Measurements from ENCODE around the gene GREM1. TPM values are rescaled to one million over a fixed set of nuclear protein-coding genes. Genes with fewer than 3 reads are reported as not detected.

The GREM1 gene
- total RNA-seq, 1 experiment from 2014 or later: 0.66 TPM

- no TSS peak for BruUV-seq (replicated peaks)
- ChIA-PET CTCF (interaction anchor here (1.1 to 1.4 kb wide), 2 partner anchors 9 to 285 kb away, joined by 3 to 5 read pairs; no protein-coding TSS in a partner anchor), RAD21 (ENCODE audit: low non-redundant PET in 1 of 2, low total read pairs in 2 of 2, uncharacterized antibody in 2 of 2, unreplicated experiment in 2 of 2) (no interaction called here), POLR2A (no interaction called here)
- Histone ChIP-seq H3K4me3 (replicated peaks in 1 of 2; ENCODE audit: low read depth in 1 of 2, low read length in 2 of 2) (no peak overlapping the region), H3K4me1 (ENCODE audit: control insufficient read depth in 1 of 2, insufficient read depth in 2 of 2, low read length in 2 of 2) (no peaks in the 10 kb centered on the region), H3K79me2 (ENCODE audit: insufficient read depth, low read length) (no peaks in the 10 kb centered on the region), H3K36me3 (ENCODE audit: control insufficient read depth in 1 of 2, insufficient read depth in 2 of 2, low read length in 2 of 2) (no peaks in the 10 kb centered on the region), H4K20me1 (ENCODE audit: insufficient read depth) (no peaks in the 10 kb centered on the region), H3K27ac (ENCODE audit: low read depth, low read length) (no peak overlapping the region), H3K9ac (ENCODE audit: low read length) (no peak overlapping the region), H3K9me3 (ENCODE audit: control insufficient read depth in 1 of 2, insufficient read depth in 1 of 2, low read depth in 1 of 2, low read length in 2 of 2) (no peaks in the 10 kb centered on the region), H3K27me3 (ENCODE audit: insufficient read depth, low read length) (no peaks in the 10 kb centered on the region), H3K4me2 (ENCODE audit: low read length) (no peak overlapping the region), H3K9me2 (ENCODE audit: insufficient read depth) (no peaks in the 10 kb centered on the region), H2AFZ (ENCODE audit: low read depth, low read length, poor library complexity, severe bottlenecking) (no peak overlapping the region)
- intact Hi-C loops (cut with micrococcal nuclease): no loop called here
- no peak for TF ChIP-seq TCF7L2 (IDR thresholded peaks at IDR 0.05; ENCODE audit: borderline replicate concordance, extremely low read depth, insufficient read depth, insufficient read length)
- no peak for DNase-seq (ENCODE audit: low read depth, low spot score)
- ATAC-seq: no peak
Observed at GRCh38 chr15:32671339-32672325, 46.2 kb upstream of the GREM1 start.

DNA sequence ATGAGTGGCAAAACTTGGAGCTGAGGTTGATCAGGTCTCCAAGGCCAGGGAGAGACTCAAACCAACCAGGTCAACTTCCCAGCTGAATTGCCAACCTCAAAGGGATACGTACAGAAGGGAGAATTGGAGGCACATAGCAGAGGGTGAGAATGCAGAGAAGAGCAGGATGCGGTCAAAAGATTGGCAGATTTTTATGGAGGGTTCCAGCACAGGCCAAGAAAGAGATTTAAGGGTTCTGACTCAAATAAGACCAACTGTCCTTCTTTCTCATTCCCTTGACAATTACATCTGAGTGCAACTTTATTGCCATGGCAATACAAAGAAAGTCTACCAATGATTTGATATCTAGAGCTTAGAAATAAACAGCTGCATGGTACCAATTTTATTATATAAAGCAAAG lies 43.1 kb upstream of the GREM1 start:
- H3K9ac ChIP-seq (ENCODE audit: low read length): no peak overlapping the region
- H2AFZ ChIP-seq (ENCODE audit: low read depth, low read length, poor library complexity, severe bottlenecking): no peak overlapping the region
- no peaks in the 10 kb centered on the region for H3K4me1 ChIP-seq (ENCODE audit: control insufficient read depth in 1 of 2, insufficient read depth in 2 of 2, low read length in 2 of 2)
- RAD21 ChIA-PET (ENCODE audit: low non-redundant PET in 1 of 2, low total read pairs in 2 of 2, uncharacterized antibody in 2 of 2, unreplicated experiment in 2 of 2): no interaction called here
- no peaks in the 10 kb centered on the region for H3K9me2 ChIP-seq (ENCODE audit: insufficient read depth)
- ATAC-seq (no peak), DNase-seq (ENCODE audit: low read depth, low spot score) (no peak)
- no peak for TF ChIP-seq TCF7L2 (IDR thresholded peaks at IDR 0.05; ENCODE audit: borderline replicate concordance, extremely low read depth, insufficient read depth, insufficient read length)
- TF ChIP-seq SIN3A (IDR thresholded peaks at IDR 0.05; ENCODE audit: low read depth): no peak
- TF ChIP-seq POLR2A (IDR thresholded peaks at IDR 0.05; ENCODE audit: borderline replicate concordance, extremely low read depth, insufficient read depth, insufficient read length): no peak
- TF ChIP-seq, protein P1, sequence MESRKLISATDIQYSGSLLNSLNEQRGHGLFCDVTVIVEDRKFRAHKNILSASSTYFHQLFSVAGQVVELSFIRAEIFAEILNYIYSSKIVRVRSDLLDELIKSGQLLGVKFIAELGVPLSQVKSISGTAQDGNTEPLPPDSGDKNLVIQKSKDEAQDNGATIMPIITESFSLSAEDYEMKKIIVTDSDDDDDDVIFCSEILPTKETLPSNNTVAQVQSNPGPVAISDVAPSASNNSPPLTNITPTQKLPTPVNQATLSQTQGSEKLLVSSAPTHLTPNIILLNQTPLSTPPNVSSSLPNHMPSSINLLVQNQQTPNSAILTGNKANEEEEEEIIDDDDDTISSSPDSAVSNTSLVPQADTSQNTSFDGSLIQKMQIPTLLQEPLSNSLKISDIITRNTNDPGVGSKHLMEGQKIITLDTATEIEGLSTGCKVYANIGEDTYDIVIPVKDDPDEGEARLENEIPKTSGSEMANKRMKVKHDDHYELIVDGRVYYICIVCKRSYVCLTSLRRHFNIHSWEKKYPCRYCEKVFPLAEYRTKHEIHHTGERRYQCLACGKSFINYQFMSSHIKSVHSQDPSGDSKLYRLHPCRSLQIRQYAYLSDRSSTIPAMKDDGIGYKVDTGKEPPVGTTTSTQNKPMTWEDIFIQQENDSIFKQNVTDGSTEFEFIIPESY (IDR thresholded peaks at IDR 0.05; ENCODE audit: extremely low read depth, insufficient replicate concordance, low read length): no peak
- TF ChIP-seq ELF1 (IDR thresholded peaks at IDR 0.05; ENCODE audit: borderline replicate concordance, low read depth): no peak
- TF ChIP-seq SP1 (IDR thresholded peaks at IDR 0.05; ENCODE audit: low read depth): no peak
- TF ChIP-seq JUND (IDR thresholded peaks at IDR 0.05): no peak
- no peak for TF ChIP-seq EGR1 (IDR thresholded peaks at IDR 0.05; ENCODE audit: low read depth)
- no peak for TF ChIP-seq POLR2AphosphoS5 (IDR thresholded peaks at IDR 0.05; ENCODE audit: low read depth, low read length)
- TF ChIP-seq YY1 (IDR thresholded peaks at IDR 0.05; ENCODE audit: extremely low read depth, insufficient replicate concordance, low read depth, low read length): no peak
- no peak for TF ChIP-seq FOSL1 (IDR thresholded peaks at IDR 0.05; ENCODE audit: low read depth)
- TF ChIP-seq SRF (IDR thresholded peaks at IDR 0.05; ENCODE audit: low read depth): no peak
- no peaks in the 10 kb centered on the region for H4K20me1 ChIP-seq (ENCODE audit: insufficient read depth)
- no peaks in the 10 kb centered on the region for H3K79me2 ChIP-seq (ENCODE audit: insufficient read depth, low read length)
- H3K4me3 ChIP-seq (replicated peaks in 1 of 2; ENCODE audit: low read depth in 1 of 2, low read length in 2 of 2): no peak overlapping the region
- H3K27me3 ChIP-seq (ENCODE audit: insufficient read depth, low read length): no peaks in the 10 kb centered on the region
- CTCF ChIA-PET: no interaction called here
- POLR2A ChIA-PET: no interaction called here
- H3K27ac ChIP-seq (ENCODE audit: low read depth, low read length): no peak overlapping the region
- H3K9me3 ChIP-seq (ENCODE audit: control insufficient read depth in 1 of 2, insufficient read depth in 1 of 2, low read depth in 1 of 2, low read length in 2 of 2): no peaks in the 10 kb centered on the region
- intact Hi-C loops (cut with micrococcal nuclease): no loop called here
- BruUV-seq (replicated peaks): no TSS peak
- H3K36me3 ChIP-seq (ENCODE audit: control insufficient read depth in 1 of 2, insufficient read depth in 2 of 2, low read length in 2 of 2): no peaks in the 10 kb centered on the region
- no peak overlapping the region for H3K4me2 ChIP-seq (ENCODE audit: low read length)

All from HCT116 (cell line).